Left ventricle myocardium superior (tissue), 1 donor: Measurements from ENCODE around the gene NPL. TPM values are rescaled to one million over a fixed set of nuclear protein-coding genes. Genes with fewer than 3 reads are reported as not detected.

Source experiments
- ATAC-seq: fragments of 200-7000 bp; cut with Tn5 transposase; one replicate; pipeline ENCODE4 v1.9.1; 2020; ENCODE audit warnings: mild to moderate bottlenecking, moderate library complexity
- DNase-seq: peaks from one replicate; pipeline ENCODE4 v3.0.0-alpha.2; 2020
- intact Hi-C: fragments of 100-400 bp; cut with micrococcal nuclease; formaldehyde crosslinking; loops from one replicate; pipeline ENCODE4 v1.11.0; 2022
- total RNA-seq: library from RNA; stranded (reverse); fragmentation: NEBNext Ultra II Directional; extraction: Animal tissue kit (Norgen Biotek cat#: 25700); gene quantifications from one replicate; pipeline ENCODE4 v1.2.1, GENCODE V29; 2021
- donor health status: DM: no; HTN: yes; CAD: no; lungs with severe emphysema.

The NPL gene
- total RNA-seq, 1 donor from 2014 or later = 3.9 TPM

- intact Hi-C loops = no loop called here
- DNase-seq (no peak), ATAC-seq (no peak)
These were observed 16.6 kb downstream of the NPL start for GRCh38 chr1:182806015-182806678.

GRCh38 chr1:182807907-182808306 lies 18.3 kb downstream of the NPL start:
- no peak for DNase-seq
- peak; percentile 70 for ATAC-seq
- intact Hi-C loops = no loop called here

GRCh38 chr1:182809414-182809957 lies 19.9 kb downstream of the NPL start:
- ATAC-seq (no peak), DNase-seq (no peak)
- intact Hi-C loops = no loop called here

- ATAC-seq = no peak
- intact Hi-C loops = no loop called here
- DNase-seq = no peak
These were observed 22.6 kb downstream of the NPL start for GRCh38 chr1:182811975-182812722.

- no peak for DNase-seq
- intact Hi-C loops = no loop called here
- no peak for ATAC-seq
These were observed 27.3 kb downstream of the NPL start for GRCh38 chr1:182816863-182817262.

- intact Hi-C loops = no loop called here
- ATAC-seq = no peak
- DNase-seq = no peak
These were observed 28.2 kb downstream of the NPL start for GRCh38 chr1:182817802-182818201.

GRCh38 chr1:182823220-182823619 lies 33.6 kb downstream of the NPL start:
- intact Hi-C loops = no loop called here
- no peak for DNase-seq
- ATAC-seq = no peak

GRCh38 chr1:182826892-182827291 lies 37.3 kb downstream of the NPL start:
- DNase-seq (no peak), ATAC-seq (no peak)
- intact Hi-C loops = no loop called here

- intact Hi-C loops = no loop called here
- DNase-seq = no peak
- no peak for ATAC-seq
These were observed 39.8 kb downstream of the NPL start for GRCh38 chr1:182829285-182829932.

- intact Hi-C loops = no loop called here
- ATAC-seq (no peak), DNase-seq (no peak)
These were observed 43.7 kb downstream of the NPL start for GRCh38 chr1:182833271-182833670.

- intact Hi-C loops = no loop called here
- ATAC-seq (no peak), DNase-seq (no peak)
These were observed 44.8 kb downstream of the NPL start for GRCh38 chr1:182834326-182834725.

- DNase-seq (no peak), ATAC-seq (no peak)
- intact Hi-C loops = no loop called here
These were observed 46.2 kb downstream of the NPL start for GRCh38 chr1:182835806-182836205.

GRCh38 chr1:182839209-182840066 lies 49.9 kb downstream of the NPL start, which contains the start of gene DHX9:
Gene DHX9, plus strand, starts transcription at chr1:182839347. Its CDS starts 3,220 bp downstream, at chr1:182842567.
- DNase-seq (peak; percentile 98), ATAC-seq (peak; percentile 94)
- intact Hi-C loops = no loop called here

GRCh38 chr1:182841368-182841988 lies 51.9 kb downstream of the NPL start:
- ATAC-seq = no peak
- intact Hi-C loops = no loop called here

GRCh38 chr1:182842265-182842664 lies 52.7 kb downstream of the NPL start:
- no peak for ATAC-seq
- intact Hi-C loops = no loop called here

More at GRCh38 chr1:182841368-182841988, 51.9 kb downstream of the NPL start:
- DNase-seq = no peak

GRCh38 chr1:182845379-182845778 lies 55.8 kb downstream of the NPL start:
- intact Hi-C loops = no loop called here
- DNase-seq = no peak
- ATAC-seq = no peak

More at GRCh38 chr1:182842265-182842664, 52.7 kb downstream of the NPL start:
- no peak for DNase-seq

GRCh38 chr1:182845894-182846293 lies 56.3 kb downstream of the NPL start:
- no peak for ATAC-seq
- intact Hi-C loops = no loop called here

GRCh38 chr1:182847105-182847504 lies 57.5 kb downstream of the NPL start:
- no peak for ATAC-seq
- DNase-seq = no peak
- intact Hi-C loops = no loop called here

More at GRCh38 chr1:182845894-182846293, 56.3 kb downstream of the NPL start:
- no peak for DNase-seq

- no peak for DNase-seq
- no peak for ATAC-seq
- intact Hi-C loops = no loop called here
These were observed 59.2 kb downstream of the NPL start for GRCh38 chr1:182848736-182849135.
